IMR-90 (cell line): ENCODE measurements around the gene TMEM14A.

Source experiments
- BHLHE40 ChIP-seq: fragments of 150-350 bp; IDR thresholded peaks from 2 replicates; pipeline ENCODE4 v1.6.1; 2016; ENCODE audit warnings: mild to moderate bottlenecking, low read depth, low read length
- CEBPB ChIP-seq: IDR thresholded peaks from 2 replicates; pipeline ENCODE4 v1.6.1; 2012; ENCODE audit warnings: low read depth, low read length, improper control_type of control experiment
- CTCF ChIP-seq: conservative IDR thresholded peaks from 2 replicates; pipeline ENCODE4 v1.5.1; 2012; ENCODE audit warnings: mild to moderate bottlenecking, low read depth, low read length, improper control_type of control experiment
- ELK1 ChIP-seq: fragments of 150-350 bp; IDR thresholded peaks from 2 replicates; pipeline ENCODE4 v1.6.1; 2016; ENCODE audit warnings: low read depth, mild to moderate bottlenecking, low read length, moderate library complexity, borderline replicate concordance
- MAFK ChIP-seq: IDR thresholded peaks from 2 replicates; pipeline ENCODE4 v1.6.1; 2012; ENCODE audit warnings: low read depth, low read length, improper control_type of control experiment
- MXI1 ChIP-seq: IDR thresholded peaks from 2 replicates; pipeline ENCODE4 v1.6.1; 2012; ENCODE audit warnings: low read depth, mild to moderate bottlenecking, low read length, moderate library complexity, borderline replicate concordance
- NFE2L2 ChIP-seq: fragments of 150-350 bp; IDR thresholded peaks from 2 replicates; pipeline ENCODE4 v1.6.1; 2016; ENCODE audit warnings: low read depth, mild to moderate bottlenecking, low read length
- POLR2A ChIP-seq: IDR thresholded peaks from 2 replicates; pipeline ENCODE4 v1.6.1; 2012; ENCODE audit warnings: mild to moderate bottlenecking, low read depth, low read length
- RAD21 ChIP-seq: IDR thresholded peaks from 2 replicates; pipeline ENCODE4 v1.6.1; 2012; ENCODE audit warnings: low read length, improper control_type of control experiment
- RCOR1 ChIP-seq: IDR thresholded peaks from 2 replicates; pipeline ENCODE4 v1.6.1; 2012; ENCODE audit warnings: mild to moderate bottlenecking, low read length, improper control_type of control experiment; ENCODE audit not compliant: insufficient replicate concordance
- RFX5 ChIP-seq: IDR thresholded peaks from 2 replicates; pipeline ENCODE4 v1.8.0; 2012; ENCODE audit warnings: low read depth, mild to moderate bottlenecking, low read length, moderate library complexity
- SMC3 ChIP-seq: fragments of 150-350 bp; IDR thresholded peaks from 2 replicates; pipeline ENCODE4 v1.6.1; 2016; ENCODE audit warnings: low read depth, mild to moderate bottlenecking, antibody characterized with exemption, low read length, moderate library complexity
- USF2 ChIP-seq: fragments of 150-350 bp; IDR thresholded peaks from 2 replicates; pipeline ENCODE4 v1.6.1; 2017; ENCODE audit warnings: mild to moderate bottlenecking, antibody characterized with exemption, low read length, low read depth

GRCh38 chr6:52666523-52666922 is 4.4 kb upstream of the TMEM14A start:
- TF ChIP-seq CTCF (no peak), RCOR1 (no peak), RAD21 (no peak), POLR2A (no peak), CEBPB (no peak), ELK1 (no peak), SMC3 (no peak), MAFK (no peak), RFX5 (no peak), BHLHE40 (no peak), MXI1 (no peak), USF2 (no peak), NFE2L2 (no peak)
